K562 (cell line): ENCODE results near the gene EPOP. TPM values are rescaled to one million over a fixed set of nuclear protein-coding genes. Genes with fewer than 3 reads are reported as not detected.

ENCODE experiments used
- CBFB ChIP-seq: sonication (generic); formaldehyde crosslinking; IDR thresholded peaks from 2 replicates; pipeline ENCODE4 v1.4.0; 2020; ENCODE audit warnings: mild to moderate bottlenecking, missing genetic modification reagents
- CXXC5 ChIP-seq: fragments of 250-450 bp; sonication (Bioruptor Pico); IDR thresholded peaks from 2 replicates; pipeline ENCODE4 v1.8.0; 2022; ENCODE audit warnings: inconsistent platforms, mild to moderate bottlenecking, moderate library complexity
- DEAF1 ChIP-seq: fragments of 450-650 bp; formaldehyde crosslinking; IDR thresholded peaks from 2 replicates; pipeline ENCODE4 v1.4.0; 2020; ENCODE audit warnings: mild to moderate bottlenecking, moderate library complexity
- ESRRA ChIP-seq: fragments of 450-650 bp; IDR thresholded peaks from 2 replicates; pipeline ENCODE4 v1.6.1; 2014; ENCODE audit warnings: low read depth, mild to moderate bottlenecking, moderate library complexity, borderline replicate concordance
- HNRNPH1 ChIP-seq: fragments of 200-400 bp; formaldehyde crosslinking; optimal IDR thresholded peaks from 2 replicates; pipeline ENCODE3; 2017; ENCODE audit warnings: low read depth, mild to moderate bottlenecking, low read length, moderate library complexity
- MXI1 ChIP-seq: IDR thresholded peaks from 2 replicates; pipeline ENCODE4 v1.6.1; 2011; ENCODE audit warnings: low read depth, mild to moderate bottlenecking, improper control_type of control experiment, low read length
- PCBP1 ChIP-seq: fragments of 200-400 bp; formaldehyde crosslinking; IDR thresholded peaks from 2 replicates; pipeline ENCODE4 v1.6.1; 2018; ENCODE audit warnings: mild to moderate bottlenecking, low read depth, low read length; ENCODE audit not compliant: poor library complexity, severe bottlenecking
- PCBP2 ChIP-seq: fragments of 200-400 bp; formaldehyde crosslinking; IDR thresholded peaks from 2 replicates; pipeline ENCODE4 v1.6.1; 2018; ENCODE audit warnings: low read length, low read depth, mild to moderate bottlenecking, moderate library complexity; ENCODE audit not compliant: poor library complexity, severe bottlenecking
- PHF8 ChIP-seq: fragments of 200-600 bp; sonication (generic); IDR thresholded peaks from 2 replicates; pipeline ENCODE4 v1.6.1; 2012; ENCODE audit warnings: mixed run types, mild to moderate bottlenecking, inconsistent platforms, low read length, moderate library complexity, borderline replicate concordance
- POLR2G ChIP-seq: fragments of 200-400 bp; formaldehyde crosslinking; IDR thresholded peaks from 2 replicates; pipeline ENCODE4 v1.6.1; 2017; ENCODE audit warnings: low read depth, mild to moderate bottlenecking, antibody characterized with exemption, low read length, moderate library complexity
- RBFOX2 ChIP-seq: fragments of 200-400 bp; formaldehyde crosslinking; IDR thresholded peaks from 2 replicates; pipeline ENCODE4 v1.6.1; 2017; ENCODE audit warnings: low read depth, mild to moderate bottlenecking, low read length, moderate library complexity
- TRIM28 ChIP-seq: fragments of 450-650 bp; IDR thresholded peaks from 2 replicates; pipeline ENCODE4 v1.6.1; 2017
- ZBTB12 ChIP-seq: fragments of 250-450 bp; sonication (Bioruptor Pico); IDR thresholded peaks from 2 replicates; pipeline ENCODE4 v1.4.0; 2020
- ZBTB40 ChIP-seq, 2 experiments: fragments of 450-650 bp in 1 of 2; sonication (generic) in 1 of 2; formaldehyde crosslinking in 1 of 2; IDR thresholded peaks; 2 replicates each; pipeline versions ENCODE4 v1.7.1 to v1.9.0; 2016 to 2022; ENCODE audit warnings: inconsistent platforms in 1 of 2, mild to moderate bottlenecking in 1 of 2, missing genetic modification reagents in 1 of 2
- ZBTB8A ChIP-seq: fragments of 450-650 bp; IDR thresholded peaks from 2 replicates; pipeline ENCODE4 v1.6.1; 2018; ENCODE audit warnings: mild to moderate bottlenecking, moderate library complexity; ENCODE audit not compliant: partially characterized antibody
- ZFX ChIP-seq: sonication (generic); formaldehyde crosslinking; IDR thresholded peaks from 2 replicates; pipeline ENCODE4 v1.8.0; 2022; ENCODE audit warnings: mild to moderate bottlenecking, missing genetic modification reagents, moderate library complexity
- polyA plus RNA-seq, 8 experiments: library from polyadenylated mRNA; depleted of rRNA in 4 of 8; stranded (reverse) in 5 of 8; unstranded in 3 of 8; fragments of >200 nt; fragmentation: Nextera tagmentation in 2 of 8; fragmentation: Illumina TruSeq in 1 of 8; extraction: Ambion mirVana in 2 of 8; extraction: Trizol in 1 of 8; gene quantifications; 2 replicates each; pipeline versions ENCODE4 v1.2.1 to v1.2.3, GENCODE V29; 2011 to 2014; ENCODE audit warnings: inconsistent platforms in 1 of 8, missing spikeins in 1 of 8
- total RNA-seq, 7 experiments: library from RNA; depleted of rRNA in 6 of 7; stranded (reverse); fragments of >200 nt in 6 of 7; fragmentation: Illumina TruSeq in 2 of 7; extraction: Trizol in 2 of 7; gene quantifications; 2 replicates each; pipeline versions ENCODE4 v1.2.1 to v1.2.3, GENCODE V29; 2011 to 2021; ENCODE audit warnings: low replicate concordance in 1 of 7

Gene EPOP
- total and polyA plus RNA-seq, 9 of the 15 experiments (the other 6 are each of a cell fraction or from before 2014, with no cell fraction given), result 0.41 to 10.6 (median 4.6) TPM

GRCh38 chr17:38719289-38719942, 44.7 kb upstream of the EPOP start (continued):
- TF ChIP-seq ZBTB40 (IDR thresholded peaks at IDR 0.05), result no peak
- TF ChIP-seq ZBTB40 (CRISPR knock-in tag; IDR thresholded peaks at IDR 0.05), result no peak
- no peak for TF ChIP-seq PHF8
- 0 out of 2 replicates have a peak, but pooled peaks have one; percentile 8 for TF ChIP-seq RBFOX2
- 0 out of 2 replicates have a peak, but pooled peaks have one; percentile 26 for TF ChIP-seq ZFX (CRISPR knock-in tag)
- no peak for TF ChIP-seq DEAF1 (CRISPR knock-in tag)
- TF ChIP-seq CBFB (CRISPR knock-in tag), result no peak
- no peak for TF ChIP-seq CXXC5 (CRISPR knock-in tag)
- peak; percentile 48 for TF ChIP-seq PCBP1
- no peak for TF ChIP-seq TRIM28
- TF ChIP-seq POLR2G, result peak; percentile 67
- no peak for TF ChIP-seq ESRRA
- TF ChIP-seq HNRNPH1, result no peak
- no peak for TF ChIP-seq MXI1
- no peak for TF ChIP-seq ZBTB12 (CRISPR knock-in tag)
- no peak for TF ChIP-seq ZBTB8A
- no peak for TF ChIP-seq PCBP2
